Measurements from ENCODE around the gene DOCK6.
A peak's percentile ranks its signal among the peaks of the same experiment; 100 is the strongest.

The DOCK6 gene

GRCh38 chr19:11265177-11265784 lies 3.0 kb upstream of the DOCK6 start:
- Histone ChIP-seq H3K27me3 (ENCODE audit: insufficient read depth, low read depth, severe bottlenecking) (no peaks in the 10 kb centered on the region), H3K9me3 (ENCODE audit: severe bottlenecking) (no peaks in the 10 kb centered on the region), H3K36me3 (no peaks in the 10 kb centered on the region), H3K27ac (no peak overlapping the region), H3K4me3 (ENCODE audit: low read depth, low read length) (no peak overlapping the region)
- TF ChIP-seq, protein P1, sequence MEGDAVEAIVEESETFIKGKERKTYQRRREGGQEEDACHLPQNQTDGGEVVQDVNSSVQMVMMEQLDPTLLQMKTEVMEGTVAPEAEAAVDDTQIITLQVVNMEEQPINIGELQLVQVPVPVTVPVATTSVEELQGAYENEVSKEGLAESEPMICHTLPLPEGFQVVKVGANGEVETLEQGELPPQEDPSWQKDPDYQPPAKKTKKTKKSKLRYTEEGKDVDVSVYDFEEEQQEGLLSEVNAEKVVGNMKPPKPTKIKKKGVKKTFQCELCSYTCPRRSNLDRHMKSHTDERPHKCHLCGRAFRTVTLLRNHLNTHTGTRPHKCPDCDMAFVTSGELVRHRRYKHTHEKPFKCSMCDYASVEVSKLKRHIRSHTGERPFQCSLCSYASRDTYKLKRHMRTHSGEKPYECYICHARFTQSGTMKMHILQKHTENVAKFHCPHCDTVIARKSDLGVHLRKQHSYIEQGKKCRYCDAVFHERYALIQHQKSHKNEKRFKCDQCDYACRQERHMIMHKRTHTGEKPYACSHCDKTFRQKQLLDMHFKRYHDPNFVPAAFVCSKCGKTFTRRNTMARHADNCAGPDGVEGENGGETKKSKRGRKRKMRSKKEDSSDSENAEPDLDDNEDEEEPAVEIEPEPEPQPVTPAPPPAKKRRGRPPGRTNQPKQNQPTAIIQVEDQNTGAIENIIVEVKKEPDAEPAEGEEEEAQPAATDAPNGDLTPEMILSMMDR (IDR thresholded peaks at IDR 0.05; ENCODE audit: low read depth, low read length): no peak
- no peak for DNase-seq

- Histone ChIP-seq H3K27ac (no peak overlapping the region), H3K36me3 (no peaks in the 10 kb centered on the region), H3K9me3 (ENCODE audit: severe bottlenecking) (no peaks in the 10 kb centered on the region)
Measured at GRCh38 chr19:11264452-11265176, 2.3 kb upstream of the DOCK6 start.

DNA sequence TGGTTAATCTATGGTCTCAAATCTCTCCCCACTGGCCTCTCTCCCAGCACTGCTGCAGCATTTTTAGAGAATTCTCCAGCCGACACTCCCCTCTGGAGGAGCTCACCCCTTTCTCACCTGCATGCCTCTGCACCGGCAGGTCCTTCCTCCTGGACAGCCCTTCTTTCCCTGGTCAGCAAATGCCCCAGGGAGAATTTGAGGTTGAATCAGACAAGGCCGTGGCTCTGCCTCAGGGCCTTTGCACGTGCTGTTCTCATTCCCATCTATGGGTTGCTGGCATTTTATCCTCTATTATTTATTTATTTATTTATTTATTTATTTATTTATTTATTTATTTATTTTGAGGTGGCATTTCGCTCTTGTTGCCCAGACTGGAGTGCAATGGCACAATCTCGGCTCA lies 1.4 kb upstream of the DOCK6 start:
- Histone ChIP-seq H3K4me3 (ENCODE audit: low read depth, low read length) (no peak overlapping the region), H3K27ac (no peak overlapping the region), H3K36me3 (no peaks in the 10 kb centered on the region), H3K9me3 (ENCODE audit: severe bottlenecking) (no peaks in the 10 kb centered on the region), H3K27me3 (ENCODE audit: insufficient read depth, low read depth, severe bottlenecking) (no peaks in the 10 kb centered on the region)
- TF ChIP-seq, protein P1 (IDR thresholded peaks at IDR 0.05; ENCODE audit: low read depth, low read length): no peak
- no peak for DNase-seq

More at GRCh38 chr19:11264452-11265176, 2.3 kb upstream of the DOCK6 start:
- no peaks in the 10 kb centered on the region for H3K27me3 ChIP-seq (ENCODE audit: insufficient read depth, low read depth, severe bottlenecking)
- no peak overlapping the region for H3K4me3 ChIP-seq (ENCODE audit: low read depth, low read length)
- DNase-seq: no peak
- TF ChIP-seq, protein P1 (IDR thresholded peaks at IDR 0.05; ENCODE audit: low read depth, low read length): no peak

- TF ChIP-seq, protein P1 (IDR thresholded peaks at IDR 0.05; ENCODE audit: low read depth, low read length): no peak
- Histone ChIP-seq H3K27ac (0 out of 2 replicates have a peak overlapping the region, but pooled peaks have one; percentile 40), H3K9me3 (ENCODE audit: severe bottlenecking) (no peaks in the 10 kb centered on the region), H3K27me3 (ENCODE audit: insufficient read depth, low read depth, severe bottlenecking) (no peaks in the 10 kb centered on the region), H3K4me3 (ENCODE audit: low read depth, low read length) (peak overlapping the region; percentile 69), H3K36me3 (no peaks in the 10 kb centered on the region)
- peak; percentile 38 for DNase-seq
Measured at GRCh38 chr19:11261431-11261970, 823 bp downstream of the DOCK6 start.

GRCh38 chr19:11260996-11261395 lies 1.3 kb downstream of the DOCK6 start:
- H3K36me3 ChIP-seq: no peaks in the 10 kb centered on the region
- no peaks in the 10 kb centered on the region for H3K27me3 ChIP-seq (ENCODE audit: insufficient read depth, low read depth, severe bottlenecking)
- no peak for DNase-seq
- no peak overlapping the region for H3K27ac ChIP-seq
- H3K9me3 ChIP-seq (ENCODE audit: severe bottlenecking): no peaks in the 10 kb centered on the region
- TF ChIP-seq, protein P1 (IDR thresholded peaks at IDR 0.05; ENCODE audit: low read depth, low read length): no peak
- H3K4me3 ChIP-seq (ENCODE audit: low read depth, low read length): no peak overlapping the region
